Cardiac fibroblast (primary cell): Measurements from ENCODE around the gene COL20A1.

ENCODE experiments used
- DNase-seq, 2 donors: peaks; one replicate each; pipeline versions ENCODE4 v3.0.0 to v3.0.0-alpha.2; 2010; ENCODE audit warnings: low read depth in 2 of 2
- H3K4me3 ChIP-seq, 2 donors: replicated peaks in 1 of 2; 1 replicate in 1 of 2; 2 replicates in 1 of 2; pipeline ENCODE4 v1.5.1; 2011; ENCODE audit warnings: low read depth in 2 of 2, low read length in 2 of 2, mild to moderate bottlenecking in 2 of 2, moderate library complexity in 1 of 2
- CTCF ChIP-seq: IDR thresholded peaks from one replicate; pipeline ENCODE4 v1.5.1; 2011; ENCODE audit warnings: low read depth, mild to moderate bottlenecking, low read length, inconsistent platforms

The COL20A1 gene

GRCh38 chr20:63347081-63347741 lies 54.2 kb downstream of the COL20A1 start:
- DNase-seq: no peak
- no peak for TF ChIP-seq CTCF
- H3K4me3 ChIP-seq: no peak overlapping the region

GRCh38 chr20:63347950-63348827 lies 55.2 kb downstream of the COL20A1 start:
- no peak for TF ChIP-seq CTCF
- no peak for DNase-seq
- no peak overlapping the region for H3K4me3 ChIP-seq

GRCh38 chr20:63348828-63349515 lies 56.0 kb downstream of the COL20A1 start:
- no peak for TF ChIP-seq CTCF
- no peak for DNase-seq
- no peak overlapping the region for H3K4me3 ChIP-seq

GRCh38 chr20:63349516-63349895 lies 56.5 kb downstream of the COL20A1 start:
- DNase-seq: no peak
- TF ChIP-seq CTCF: no peak
- H3K4me3 ChIP-seq: no peak overlapping the region

GRCh38 chr20:63350196-63350595 lies 57.2 kb downstream of the COL20A1 start:
- TF ChIP-seq CTCF: no peak
- no peak for DNase-seq
- no peak overlapping the region for H3K4me3 ChIP-seq

- no peak overlapping the region for H3K4me3 ChIP-seq
Observed at GRCh38 chr20:63350597-63351325, 57.8 kb downstream of the COL20A1 start.

More at GRCh38 chr20:63350597-63351325, 57.8 kb downstream of the COL20A1 start:
- no peak for TF ChIP-seq CTCF
- no peak for DNase-seq
